GM19099 (cell line): ENCODE measurements around the gene KRTAP9-3.

Experiments
- POLR2A ChIP-seq: IDR thresholded peaks from 3 replicates; pipeline ENCODE4 v1.6.1; 2011; ENCODE audit warnings: low read depth; ENCODE audit not compliant: insufficient read length; ENCODE audit errors: extremely low read depth

KRTAP9-3 gene

GRCh38 chr17:41278176-41278955 is 46.1 kb downstream of the KRTAP9-3 start:
- TF ChIP-seq POLR2A = no peak
